Type B pancreatic cell (in vitro differentiated cells): ENCODE results near the gene CEND1. TPM values are rescaled to one million over a fixed set of nuclear protein-coding genes. Genes with fewer than 3 reads are reported as not detected.

ENCODE experiments used
- DNase-seq: peaks from one replicate; pipeline ENCODE4 v3.0.0; 2021; ENCODE audit warnings: mixed read lengths; ENCODE audit not compliant: unreplicated experiment; ENCODE audit errors: extremely low spot score
- H3K27ac Mint-ChIP-seq: 2 replicates; pipeline ENCODE4 v1.8.0; 2021; ENCODE audit warnings: mild to moderate bottlenecking, mixed read lengths
- H3K27me3 Mint-ChIP-seq: 2 replicates; pipeline ENCODE4 v1.8.0; 2021; ENCODE audit warnings: mixed read lengths
- H3K36me3 Mint-ChIP-seq: 2 replicates; pipeline ENCODE4 v1.8.0; 2021; ENCODE audit warnings: mixed read lengths
- H3K4me1 Mint-ChIP-seq: one replicate; pipeline ENCODE4 v1.8.0; 2021; ENCODE audit warnings: mixed read lengths; ENCODE audit not compliant: unreplicated experiment
- H3K4me3 Mint-ChIP-seq: 2 replicates; pipeline ENCODE4 v1.8.0; 2021; ENCODE audit warnings: mild to moderate bottlenecking, mixed read lengths
- H3K9me3 Mint-ChIP-seq: 2 replicates; pipeline ENCODE4 v1.8.0; 2021; ENCODE audit warnings: mixed read lengths
- total RNA-seq: library from RNA; stranded (reverse); gene quantifications from 2 replicates; pipeline ENCODE4 v1.2.1, GENCODE V29; 2021; ENCODE audit warnings: low replicate concordance
- TF ChIP-seq, protein P1 (sequence below): fragments of 200-600 bp; sonication (generic); conservative IDR thresholded peaks from 2 replicates; pipeline ENCODE4 v1.5.0; 2021; ENCODE audit warnings: antibody characterized with exemption, mild to moderate bottlenecking

Gene CEND1
- total RNA-seq, 1 donor from 2014 or later, result 0.89 TPM

DNA sequence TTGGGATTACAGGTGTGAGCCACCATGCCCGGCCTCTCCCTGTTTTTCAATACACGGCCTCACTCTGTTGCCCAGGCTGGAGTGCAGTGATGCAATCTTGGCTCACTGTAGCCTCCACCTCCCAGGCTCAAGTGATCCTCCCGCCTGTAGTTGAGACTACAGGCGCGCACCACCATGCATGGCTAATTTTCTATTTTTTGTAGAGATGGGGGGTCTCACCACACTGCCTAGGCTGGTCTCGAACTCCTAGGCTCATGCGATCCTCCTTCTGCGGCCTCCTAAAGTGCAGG, 24.1 kb downstream of the CEND1 start:
- Mint-ChIP-seq H3K36me3 (peaks cover 4% of the 10 kb centered on the region), H3K4me1 (no peaks in the 10 kb centered on the region), H3K9me3 (no peaks in the 10 kb centered on the region), H3K27ac (no peak overlapping the region), H3K4me3 (no peak overlapping the region), H3K27me3 (no peaks in the 10 kb centered on the region)
- no peak for DNase-seq
- TF ChIP-seq, protein P1, sequence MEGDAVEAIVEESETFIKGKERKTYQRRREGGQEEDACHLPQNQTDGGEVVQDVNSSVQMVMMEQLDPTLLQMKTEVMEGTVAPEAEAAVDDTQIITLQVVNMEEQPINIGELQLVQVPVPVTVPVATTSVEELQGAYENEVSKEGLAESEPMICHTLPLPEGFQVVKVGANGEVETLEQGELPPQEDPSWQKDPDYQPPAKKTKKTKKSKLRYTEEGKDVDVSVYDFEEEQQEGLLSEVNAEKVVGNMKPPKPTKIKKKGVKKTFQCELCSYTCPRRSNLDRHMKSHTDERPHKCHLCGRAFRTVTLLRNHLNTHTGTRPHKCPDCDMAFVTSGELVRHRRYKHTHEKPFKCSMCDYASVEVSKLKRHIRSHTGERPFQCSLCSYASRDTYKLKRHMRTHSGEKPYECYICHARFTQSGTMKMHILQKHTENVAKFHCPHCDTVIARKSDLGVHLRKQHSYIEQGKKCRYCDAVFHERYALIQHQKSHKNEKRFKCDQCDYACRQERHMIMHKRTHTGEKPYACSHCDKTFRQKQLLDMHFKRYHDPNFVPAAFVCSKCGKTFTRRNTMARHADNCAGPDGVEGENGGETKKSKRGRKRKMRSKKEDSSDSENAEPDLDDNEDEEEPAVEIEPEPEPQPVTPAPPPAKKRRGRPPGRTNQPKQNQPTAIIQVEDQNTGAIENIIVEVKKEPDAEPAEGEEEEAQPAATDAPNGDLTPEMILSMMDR, result no peak

DNA sequence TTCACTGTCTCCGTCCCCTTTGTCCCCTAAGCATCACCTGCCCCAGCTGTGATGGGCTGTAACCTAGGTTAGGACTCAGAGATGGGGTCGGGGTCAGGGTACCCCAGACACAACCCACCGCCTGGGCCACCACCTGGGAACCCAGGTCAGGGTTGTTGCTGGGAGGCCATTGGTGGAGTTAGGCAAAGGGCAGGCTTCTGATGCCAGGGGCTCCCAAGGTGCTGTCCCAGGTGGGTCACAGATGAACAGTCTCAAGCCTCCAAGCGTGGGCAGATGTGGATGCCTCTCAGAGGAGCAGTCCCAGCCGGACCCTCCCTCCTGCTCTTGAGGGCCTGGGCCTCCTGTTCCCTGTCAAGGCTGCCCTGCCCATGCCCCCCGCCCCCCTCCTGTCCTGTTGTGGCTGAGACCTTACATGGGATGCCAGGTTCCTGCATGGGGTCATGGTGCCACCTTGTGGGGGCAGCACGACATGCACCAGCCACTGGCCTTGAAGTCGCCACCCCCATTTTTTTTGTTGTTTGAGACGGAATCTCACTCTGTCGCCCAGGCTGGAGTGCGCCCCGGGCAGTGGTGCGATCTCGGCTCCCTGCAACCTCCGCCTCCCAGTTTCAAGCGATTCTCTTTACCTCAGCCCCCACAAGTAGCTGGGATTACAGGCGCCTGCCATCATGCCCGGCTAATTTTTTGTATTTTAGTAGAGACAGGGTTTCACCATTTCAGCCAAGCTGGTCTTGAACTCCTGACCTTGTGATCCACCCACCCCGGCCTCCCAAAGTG, 24.7 kb downstream of the CEND1 start:
- no peak overlapping the region for H3K4me3 Mint-ChIP-seq
- TF ChIP-seq, protein P1, result peak; percentile 68
- H3K9me3 Mint-ChIP-seq, result no peaks in the 10 kb centered on the region
- no peaks in the 10 kb centered on the region for H3K4me1 Mint-ChIP-seq
- peaks cover 4% of the 10 kb centered on the region for H3K36me3 Mint-ChIP-seq
- no peaks in the 10 kb centered on the region for H3K27me3 Mint-ChIP-seq
- peak; percentile 69 for DNase-seq
- H3K27ac Mint-ChIP-seq, result peak overlapping the region; percentile 22

DNA sequence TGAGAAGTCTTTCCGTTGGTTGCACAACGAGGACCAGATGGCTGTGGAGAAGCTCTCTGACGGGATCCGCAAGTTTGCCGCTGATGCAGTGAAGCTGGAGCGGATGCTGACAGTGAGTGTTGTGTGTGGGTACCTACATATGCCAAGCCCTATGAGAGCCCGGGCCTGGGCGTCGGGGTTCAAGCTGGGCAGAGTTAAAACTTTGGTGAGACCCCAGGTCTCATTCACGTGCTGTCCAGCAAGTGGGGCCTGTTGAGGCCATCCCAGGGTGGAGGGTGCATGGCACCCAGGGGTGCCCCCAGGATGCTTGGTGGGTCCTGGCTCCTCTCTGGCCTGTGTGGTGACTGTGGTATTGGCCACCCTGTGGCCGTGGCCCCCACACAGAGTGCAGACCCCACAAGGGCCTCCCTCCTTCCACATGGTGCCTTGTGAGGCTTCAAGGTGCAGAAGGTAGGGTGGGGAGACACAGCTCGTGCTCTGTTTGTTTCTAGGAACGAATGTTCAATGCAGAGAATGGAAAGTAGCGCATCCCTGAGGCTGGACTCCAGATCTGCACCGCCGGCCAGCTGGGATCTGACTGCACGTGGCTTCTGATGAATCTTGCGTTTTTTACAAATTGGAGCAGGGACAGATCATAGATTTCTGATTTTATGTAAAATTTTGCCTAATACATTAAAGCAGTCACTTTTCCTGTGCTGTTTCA, 25.4 kb downstream of the CEND1 start:
- H3K27me3 Mint-ChIP-seq, result no peaks in the 10 kb centered on the region
- no peaks in the 10 kb centered on the region for H3K4me1 Mint-ChIP-seq
- TF ChIP-seq, protein P1, result no peak
- H3K9me3 Mint-ChIP-seq, result no peaks in the 10 kb centered on the region
- peak overlapping the region; percentile 22 for H3K27ac Mint-ChIP-seq
- no peak overlapping the region for H3K4me3 Mint-ChIP-seq
- DNase-seq, result no peak
- H3K36me3 Mint-ChIP-seq, result peaks cover 4% of the 10 kb centered on the region

DNA sequence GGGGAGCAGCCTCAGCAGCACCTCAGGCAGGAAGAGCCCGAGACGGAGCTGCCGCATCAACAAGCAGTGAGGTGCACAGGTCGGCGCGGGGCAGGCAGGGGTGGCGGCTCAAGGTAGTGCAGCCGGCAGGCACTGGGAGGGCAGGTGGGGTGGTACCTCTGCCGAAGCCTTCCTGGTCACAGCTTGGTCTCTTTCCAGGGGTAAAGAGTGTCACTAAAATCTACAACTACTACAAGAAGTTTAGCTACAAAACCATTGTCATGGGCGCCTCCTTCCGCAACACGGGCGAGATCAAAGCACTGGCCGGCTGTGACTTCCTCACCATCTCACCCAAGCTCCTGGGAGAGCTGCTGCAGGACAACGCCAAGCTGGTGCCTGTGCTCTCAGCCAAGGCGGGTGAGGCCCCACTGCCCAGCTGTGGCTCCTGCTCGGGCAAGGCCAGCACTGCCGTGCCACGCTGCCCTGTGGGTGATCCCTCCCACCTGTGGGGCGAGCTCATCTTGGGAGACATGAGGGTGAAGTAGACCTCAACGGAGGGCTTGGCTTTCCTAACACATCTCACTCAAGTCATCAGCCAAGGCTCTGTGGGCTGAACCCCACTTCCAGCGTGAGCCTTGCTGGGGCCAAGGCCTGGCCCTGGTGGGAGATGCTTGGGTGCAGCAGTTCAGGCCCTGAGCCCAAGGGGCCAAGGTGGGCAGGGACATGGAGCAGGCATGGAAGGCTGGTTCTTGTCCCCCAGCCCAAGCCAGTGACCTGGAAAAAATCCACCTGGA, 26.2 kb downstream of the CEND1 start:
- Mint-ChIP-seq H3K4me3 (no peak overlapping the region), H3K27ac (peak overlapping the region; percentile 55), H3K9me3 (no peaks in the 10 kb centered on the region), H3K4me1 (no peaks in the 10 kb centered on the region), H3K27me3 (no peaks in the 10 kb centered on the region), H3K36me3 (peaks cover 4% of the 10 kb centered on the region)
- TF ChIP-seq, protein P1, result no peak
- peak; percentile 69 for DNase-seq

DNA sequence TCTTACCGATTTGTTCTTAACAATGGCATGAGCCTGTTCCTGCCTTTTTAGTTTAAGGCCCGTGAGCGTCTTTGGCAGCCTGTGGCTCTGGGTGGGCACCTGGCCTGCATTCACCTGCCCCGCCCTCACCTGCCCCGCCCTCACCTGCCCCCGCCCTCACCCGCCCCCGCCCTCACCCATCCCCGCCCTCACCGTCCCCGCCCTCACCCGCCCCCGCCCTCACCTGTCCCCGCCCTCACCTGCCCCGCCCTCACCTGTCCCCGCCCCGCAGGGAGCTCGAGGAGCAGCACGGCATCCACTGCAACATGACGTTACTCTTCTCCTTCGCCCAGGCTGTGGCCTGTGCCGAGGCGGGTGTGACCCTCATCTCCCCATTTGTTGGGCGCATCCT, 26.8 kb downstream of the CEND1 start:
- Mint-ChIP-seq H3K36me3 (peaks cover 4% of the 10 kb centered on the region), H3K4me3 (no peak overlapping the region), H3K9me3 (no peaks in the 10 kb centered on the region), H3K27ac (peak overlapping the region; percentile 55), H3K4me1 (no peaks in the 10 kb centered on the region), H3K27me3 (no peaks in the 10 kb centered on the region)
- DNase-seq, result no peak
- TF ChIP-seq, protein P1, result no peak
